IMR-90 (cell line): ENCODE data around the gene PIGZ. TPM values are rescaled to one million over a fixed set of nuclear protein-coding genes. Genes with fewer than 3 reads are reported as not detected.

Source experiments
- ATAC-seq: fragments of 200-7000 bp; cut with Tn5 transposase; 2 replicates; pipeline ENCODE4 v1.9.1; 2020; ENCODE audit warnings: low read depth, mild to moderate bottlenecking, moderate library complexity
- BruUV-seq: library from RNA; stranded (reverse); fragments of 400-500 nt; replicated peaks from 2 replicates; lab custom pipeline; 2021; lab: Mats Ljungman, UMichigan
- CTCF ChIA-PET: fragments of 300-600 bp; formaldehyde crosslinking; extraction: SDS; loops from one replicate; lab custom pipeline; 2021; ENCODE audit warnings: antibody characterized with exemption; lab: Yijun Ruan, JAX
- POLR2A ChIA-PET: fragments of 300-600 bp; sonication (Branson Sonifier 250); formaldehyde crosslinking; loops from one replicate; lab custom pipeline; 2022; ENCODE audit warnings: antibody characterized with exemption; ENCODE audit not compliant: unreplicated experiment; lab: Charles Lee
- DNase-seq: peaks from one replicate; pipeline ENCODE4 v3.0.0; 2013
- H2AFZ ChIP-seq: replicated peaks from 2 replicates; pipeline ENCODE3; 2013; ENCODE audit warnings: low read length, mild to moderate bottlenecking; ENCODE audit not compliant: poor library complexity
- H2AK5ac ChIP-seq: 2 replicates; pipeline ENCODE4 v1.6.1; 2013; ENCODE audit warnings: low read depth, low read length, inconsistent platforms
- H2AK9ac ChIP-seq: replicated peaks from 2 replicates; pipeline ENCODE3; 2013; ENCODE audit warnings: mild to moderate bottlenecking, low read depth, low read length, moderate library complexity; ENCODE audit not compliant: poor library complexity
- H2BK120ac ChIP-seq: 2 replicates; pipeline ENCODE4 v1.6.1; 2013; ENCODE audit warnings: low read depth, low read length, inconsistent platforms
- H2BK15ac ChIP-seq: 3 replicates; pipeline ENCODE4 v1.6.1; 2013; ENCODE audit warnings: low read depth, low read length, inconsistent platforms
- H2BK20ac ChIP-seq: 2 replicates; pipeline ENCODE4 v1.6.1; 2013; ENCODE audit warnings: low read depth, mild to moderate bottlenecking, inconsistent platforms, low read length, moderate library complexity
- H2BK5ac ChIP-seq: 2 replicates; pipeline ENCODE4 v1.6.1; 2013; ENCODE audit warnings: mild to moderate bottlenecking, low read depth, low read length, inconsistent platforms; ENCODE audit not compliant: poor library complexity, severe bottlenecking
- H3K14ac ChIP-seq: replicated peaks from 2 replicates; pipeline ENCODE4 v1.6.1; 2013; ENCODE audit warnings: low read depth, low read length, inconsistent platforms
- H3K18ac ChIP-seq: 2 replicates; pipeline ENCODE4 v1.6.1; 2013; ENCODE audit warnings: low read depth, low read length, control low read depth
- H3K23ac ChIP-seq: 2 replicates; pipeline ENCODE4 v1.6.1; 2013; ENCODE audit warnings: low read depth, low read length, inconsistent platforms
- H3K27ac ChIP-seq: 2 replicates; pipeline ENCODE4 v1.5.1; 2013; ENCODE audit warnings: mild to moderate bottlenecking, control low read depth, low read length; ENCODE audit not compliant: insufficient read depth
- H3K27me3 ChIP-seq: 2 replicates; pipeline ENCODE4 v1.6.1; 2013; ENCODE audit warnings: low read length; ENCODE audit not compliant: control insufficient read depth, insufficient read depth
- H3K36me3 ChIP-seq: 2 replicates; pipeline ENCODE4 v1.6.1; 2013; ENCODE audit warnings: low read length, mixed read lengths; ENCODE audit not compliant: control insufficient read depth, insufficient read depth
- H3K4ac ChIP-seq: 2 replicates; pipeline ENCODE4 v1.6.1; 2013; ENCODE audit warnings: low read depth, low read length, inconsistent platforms
- H3K4me1 ChIP-seq: 2 replicates; pipeline ENCODE4 v1.6.1; 2013; ENCODE audit warnings: low read length, mixed read lengths; ENCODE audit not compliant: control insufficient read depth, insufficient read depth
- H3K4me2 ChIP-seq: 2 replicates; pipeline ENCODE4 v1.6.1; 2013; ENCODE audit warnings: low read depth, mild to moderate bottlenecking, control low read depth, low read length, moderate library complexity
- H3K4me3 ChIP-seq: 2 replicates; pipeline ENCODE4 v1.5.1; 2013; ENCODE audit warnings: low read depth, mild to moderate bottlenecking, control low read depth, low read length, moderate library complexity; ENCODE audit not compliant: insufficient read depth
- H3K56ac ChIP-seq: 2 replicates; pipeline ENCODE4 v1.6.1; 2013; ENCODE audit warnings: low read length, inconsistent platforms; ENCODE audit not compliant: insufficient read depth; ENCODE audit errors: extremely low read depth
- H3K79me1 ChIP-seq, 2 experiments: 2 replicates each; pipeline ENCODE4 v1.6.1; 2013; ENCODE audit warnings: low read length in 2 of 2, inconsistent platforms in 1 of 2, low read depth in 1 of 2
- H3K9ac ChIP-seq: 2 replicates; pipeline ENCODE4 v1.6.1; 2013; ENCODE audit warnings: low read depth, low read length, control low read depth
- H3K9me1 ChIP-seq: 2 replicates; pipeline ENCODE4 v1.6.1; 2013; ENCODE audit warnings: low read length, inconsistent platforms; ENCODE audit not compliant: insufficient read depth
- H3K9me3 ChIP-seq: 2 replicates; pipeline ENCODE4 v1.6.1; 2013; ENCODE audit warnings: low read length; ENCODE audit not compliant: control insufficient read depth, insufficient read depth
- H4K20me1 ChIP-seq: 2 replicates; pipeline ENCODE4 v1.6.1; 2013; ENCODE audit warnings: low read length, inconsistent platforms; ENCODE audit not compliant: insufficient read depth
- H4K5ac ChIP-seq: 2 replicates; pipeline ENCODE4 v1.6.1; 2013; ENCODE audit warnings: mild to moderate bottlenecking, low read depth, low read length, control low read depth
- H4K8ac ChIP-seq, 2 experiments: 2 replicates each; pipeline ENCODE4 v1.6.1; 2013; ENCODE audit warnings: low read depth in 2 of 2, low read length in 2 of 2, control low read depth in 1 of 2, inconsistent platforms in 1 of 2
- H4K91ac ChIP-seq: 2 replicates; pipeline ENCODE4 v1.6.1; 2013; ENCODE audit warnings: low read depth, low read length, inconsistent platforms; ENCODE audit not compliant: insufficient read depth
- BHLHE40 ChIP-seq: fragments of 150-350 bp; IDR thresholded peaks from 2 replicates; pipeline ENCODE4 v1.6.1; 2016; ENCODE audit warnings: mild to moderate bottlenecking, low read depth, low read length
- CEBPB ChIP-seq: IDR thresholded peaks from 2 replicates; pipeline ENCODE4 v1.6.1; 2012; ENCODE audit warnings: low read depth, low read length, improper control_type of control experiment
- CHD1 ChIP-seq: IDR thresholded peaks from 2 replicates; pipeline ENCODE4 v1.6.1; 2012; ENCODE audit warnings: low read depth, low read length, improper control_type of control experiment
- MAFK ChIP-seq: IDR thresholded peaks from 2 replicates; pipeline ENCODE4 v1.6.1; 2012; ENCODE audit warnings: low read depth, low read length, improper control_type of control experiment
- MAZ ChIP-seq: IDR thresholded peaks from 2 replicates; pipeline ENCODE4 v1.6.1; 2012; ENCODE audit warnings: low read depth, mild to moderate bottlenecking, low read length, improper control_type of control experiment, moderate library complexity, borderline replicate concordance
- MXI1 ChIP-seq: IDR thresholded peaks from 2 replicates; pipeline ENCODE4 v1.6.1; 2012; ENCODE audit warnings: low read depth, mild to moderate bottlenecking, low read length, moderate library complexity, borderline replicate concordance
- NFE2L2 ChIP-seq: fragments of 150-350 bp; IDR thresholded peaks from 2 replicates; pipeline ENCODE4 v1.6.1; 2016; ENCODE audit warnings: low read depth, mild to moderate bottlenecking, low read length
- POLR2A ChIP-seq: IDR thresholded peaks from 2 replicates; pipeline ENCODE4 v1.6.1; 2012; ENCODE audit warnings: mild to moderate bottlenecking, low read depth, low read length
- RAD21 ChIP-seq: IDR thresholded peaks from 2 replicates; pipeline ENCODE4 v1.6.1; 2012; ENCODE audit warnings: low read length, improper control_type of control experiment
- RCOR1 ChIP-seq: IDR thresholded peaks from 2 replicates; pipeline ENCODE4 v1.6.1; 2012; ENCODE audit warnings: mild to moderate bottlenecking, low read length, improper control_type of control experiment; ENCODE audit not compliant: insufficient replicate concordance
- RFX5 ChIP-seq: IDR thresholded peaks from 2 replicates; pipeline ENCODE4 v1.8.0; 2012; ENCODE audit warnings: low read depth, mild to moderate bottlenecking, low read length, moderate library complexity
- SMC3 ChIP-seq: fragments of 150-350 bp; IDR thresholded peaks from 2 replicates; pipeline ENCODE4 v1.6.1; 2016; ENCODE audit warnings: low read depth, mild to moderate bottlenecking, antibody characterized with exemption, low read length, moderate library complexity
- WGBS, 2 experiments: methylation state at CpG; one replicate each; pipeline versions ENCODE4 v1.1.5 to v1.1.7; 2013; ENCODE audit warnings: missing lambda C conversion rate in 2 of 2; ENCODE audit not compliant: insufficient read length in 1 of 2; ENCODE audit errors: extremely low coverage in 2 of 2; 5-methylcytosine and 5-hydroxymethylcytosine counted together
- dilution Hi-C: fragments of 300-500 bp; cut with HindIII; formaldehyde crosslinking; loops from one replicate; pipeline ENCODE4 v1.14.3; 2018; ENCODE audit warnings: low sequenced_read_pairs; ENCODE audit not compliant: unreplicated experiment
- in situ Hi-C: fragments of 300-500 bp; cut with MboI; formaldehyde crosslinking; loops from 3 replicates; pipeline ENCODE4 v1.14.3; 2019; ENCODE audit warnings: low sequenced_read_pairs, inconsistent platforms, mixed read lengths
- intact Hi-C: fragments of 100-400 bp; cut with micrococcal nuclease; formaldehyde crosslinking; loops from 2 replicates; pipeline ENCODE4 v1.10.0; 2022
- polyA plus RNA-seq, 3 experiments: library from polyadenylated mRNA; depleted of rRNA; stranded (reverse); fragments of >200 nt; gene quantifications; 2 replicates each; pipeline ENCODE4 v1.2.3, GENCODE V29; 2012; ENCODE audit warnings: low replicate concordance in 1 of 3
- total RNA-seq: library from RNA; depleted of rRNA; stranded (reverse); fragments of >200 nt; gene quantifications from 2 replicates; pipeline ENCODE4 v1.2.3, GENCODE V29; 2012
- TF ChIP-seq, protein P1 (sequence below): fragments of 150-350 bp; IDR thresholded peaks from 2 replicates; pipeline ENCODE4 v1.6.1; 2017; ENCODE audit warnings: mild to moderate bottlenecking, antibody characterized with exemption, low read length, low read depth
- TF ChIP-seq, protein P2 (sequence below): conservative IDR thresholded peaks from 2 replicates; pipeline ENCODE4 v1.5.1; 2012; ENCODE audit warnings: mild to moderate bottlenecking, low read depth, low read length, improper control_type of control experiment

Gene PIGZ
- total and polyA plus RNA-seq, 2 of the 4 experiments (the other 2 are of a cell fraction), result 0.18 to 0.86 TPM

DNA sequence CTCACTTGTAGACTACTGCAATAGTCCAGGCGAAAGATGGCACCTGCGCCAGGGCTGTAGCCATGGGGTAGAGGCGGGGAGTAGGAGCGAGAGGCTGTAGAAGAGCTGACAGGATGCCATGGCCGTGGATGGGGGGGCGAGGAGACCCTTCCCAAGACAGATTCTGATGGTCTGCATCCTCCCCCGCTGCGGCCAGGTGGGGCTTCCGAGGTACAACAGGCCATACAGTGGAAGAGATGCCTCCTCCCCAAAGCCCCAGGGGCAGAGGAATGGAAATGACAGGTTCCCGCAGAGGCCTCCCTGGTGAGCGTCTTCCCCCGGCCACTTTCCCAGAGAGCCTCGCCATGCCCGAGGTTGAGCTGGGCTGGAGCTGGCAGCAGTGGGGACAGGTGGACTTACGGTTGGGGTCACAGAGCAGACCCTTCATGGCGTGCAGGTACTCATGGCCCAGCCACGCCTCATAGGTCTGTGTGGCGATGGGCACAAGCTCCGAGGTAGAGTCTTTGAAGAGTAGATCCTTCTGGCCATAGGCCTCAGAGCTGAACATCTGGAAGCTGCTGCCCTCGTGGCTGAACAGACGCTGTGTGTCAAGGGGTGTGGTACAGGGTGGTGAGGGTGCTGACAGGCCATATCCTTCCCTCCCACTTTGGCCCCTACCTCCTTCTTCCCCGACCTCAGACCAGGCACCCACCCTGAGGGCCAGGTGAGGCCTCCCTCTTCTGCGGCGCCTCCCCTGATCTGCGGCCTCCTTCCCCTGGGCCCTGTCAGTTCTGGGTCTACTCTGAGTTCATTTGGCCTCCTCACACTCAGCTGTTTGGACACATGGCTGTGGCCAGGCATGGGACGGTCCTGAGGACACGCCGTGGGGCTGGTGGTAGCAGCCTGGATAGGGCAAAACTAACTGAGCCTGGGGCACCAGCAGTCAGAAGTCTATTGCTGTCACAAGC lies 47.4 kb upstream of the PIGZ start:
- Histone ChIP-seq H3K36me3 (no peaks in the 10 kb centered on the region), H3K4ac (no peak overlapping the region), H3K27ac (no peak overlapping the region), H3K4me2 (no peak overlapping the region), H4K5ac (no peak overlapping the region), H4K8ac (no peak overlapping the region), H3K27me3 (peaks cover 28% of the 10 kb centered on the region), H3K56ac (no peak overlapping the region), H3K23ac (no peak overlapping the region), H2BK120ac (no peak overlapping the region), H3K18ac (no peak overlapping the region), H2BK5ac (no peak overlapping the region), H3K9ac (no peak overlapping the region), H2BK15ac (no peak overlapping the region), H2AFZ (peak overlapping the region; percentile 15), H3K9me3 (peaks cover 2% of the 10 kb centered on the region; the same call in 1 of the 2 replicates), H4K20me1 (no peaks in the 10 kb centered on the region), H3K79me1 (no peaks in the 10 kb centered on the region), H3K4me1 (no peaks in the 10 kb centered on the region), H3K14ac (no peak overlapping the region), H4K91ac (no peak overlapping the region), H3K4me3 (no peak overlapping the region), H2AK9ac (no peak overlapping the region), H3K9me1 (no peaks in the 10 kb centered on the region), H2BK20ac (no peak overlapping the region), H2AK5ac (no peak overlapping the region)
- in situ Hi-C loops (no loop called here), intact Hi-C loops (no loop called here), dilution Hi-C loops (no loop called here)
- POLR2A ChIA-PET, result no interaction called here
- ATAC-seq (no peak), DNase-seq (no peak)
- CTCF ChIA-PET, result no interaction called here
- no TSS peak for BruUV-seq
- WGBS, 2 experiments, result 81% methylated on average over 11 of the region's 28 CpGs; no CpG with 5 or more reads in 1 of the 2 experiments
- TF ChIP-seq CEBPB, result no peak
- no peak for TF ChIP-seq POLR2A
- TF ChIP-seq NFE2L2, result no peak
- no peak for TF ChIP-seq BHLHE40
- TF ChIP-seq MXI1, result no peak
- TF ChIP-seq CHD1, result no peak
- no peak for TF ChIP-seq RAD21
- TF ChIP-seq MAZ, result no peak
- no peak for TF ChIP-seq RFX5
- TF ChIP-seq SMC3, result no peak
- TF ChIP-seq, protein P1, sequence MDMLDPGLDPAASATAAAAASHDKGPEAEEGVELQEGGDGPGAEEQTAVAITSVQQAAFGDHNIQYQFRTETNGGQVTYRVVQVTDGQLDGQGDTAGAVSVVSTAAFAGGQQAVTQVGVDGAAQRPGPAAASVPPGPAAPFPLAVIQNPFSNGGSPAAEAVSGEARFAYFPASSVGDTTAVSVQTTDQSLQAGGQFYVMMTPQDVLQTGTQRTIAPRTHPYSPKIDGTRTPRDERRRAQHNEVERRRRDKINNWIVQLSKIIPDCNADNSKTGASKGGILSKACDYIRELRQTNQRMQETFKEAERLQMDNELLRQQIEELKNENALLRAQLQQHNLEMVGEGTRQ, result no peak
- TF ChIP-seq, protein P2, sequence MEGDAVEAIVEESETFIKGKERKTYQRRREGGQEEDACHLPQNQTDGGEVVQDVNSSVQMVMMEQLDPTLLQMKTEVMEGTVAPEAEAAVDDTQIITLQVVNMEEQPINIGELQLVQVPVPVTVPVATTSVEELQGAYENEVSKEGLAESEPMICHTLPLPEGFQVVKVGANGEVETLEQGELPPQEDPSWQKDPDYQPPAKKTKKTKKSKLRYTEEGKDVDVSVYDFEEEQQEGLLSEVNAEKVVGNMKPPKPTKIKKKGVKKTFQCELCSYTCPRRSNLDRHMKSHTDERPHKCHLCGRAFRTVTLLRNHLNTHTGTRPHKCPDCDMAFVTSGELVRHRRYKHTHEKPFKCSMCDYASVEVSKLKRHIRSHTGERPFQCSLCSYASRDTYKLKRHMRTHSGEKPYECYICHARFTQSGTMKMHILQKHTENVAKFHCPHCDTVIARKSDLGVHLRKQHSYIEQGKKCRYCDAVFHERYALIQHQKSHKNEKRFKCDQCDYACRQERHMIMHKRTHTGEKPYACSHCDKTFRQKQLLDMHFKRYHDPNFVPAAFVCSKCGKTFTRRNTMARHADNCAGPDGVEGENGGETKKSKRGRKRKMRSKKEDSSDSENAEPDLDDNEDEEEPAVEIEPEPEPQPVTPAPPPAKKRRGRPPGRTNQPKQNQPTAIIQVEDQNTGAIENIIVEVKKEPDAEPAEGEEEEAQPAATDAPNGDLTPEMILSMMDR, result no peak
- no peak for TF ChIP-seq MAFK
- TF ChIP-seq RCOR1, result no peak
